Activated naive CD8-positive, alpha-beta T cell treated with anti-CD3 and anti-CD28 coated beads, Interleukin-2, amount 10 ng/mL, durations not matched to agents 7 days and 5 days (primary cell): ENCODE data around the gene VPS52. TPM values are rescaled to one million over a fixed set of nuclear protein-coding genes. Genes with fewer than 3 reads are reported as not detected.
"Not testable (repeated sequence)": the region's sequence is repeated elsewhere in the genome, so short reads cannot be mapped to it uniquely, and the experiment has no call there.

ENCODE experiments used
- ATAC-seq: fragments of 150-1000 bp; cut with Tn5 transposase; one replicate; pipeline ENCODE4 v1.10.0; 2021; ENCODE audit warnings: low read depth, moderate library complexity
- POLR2A ChIA-PET: fragments of 350-600 bp; sonication (Branson Sonifier 250); formaldehyde crosslinking; loops from one replicate; lab custom pipeline; 2021; ENCODE audit warnings: antibody characterized with exemption; lab: Charles Lee
- DNase-seq: peaks from one replicate; pipeline ENCODE4 v3.0.0; 2021
- H3K27ac Mint-ChIP-seq: one replicate; pipeline ENCODE4 v1.8.0; 2022; ENCODE audit warnings: mild to moderate bottlenecking, mixed read lengths
- H3K27me3 Mint-ChIP-seq: one replicate; pipeline ENCODE4 v1.8.0; 2022; ENCODE audit warnings: mild to moderate bottlenecking, moderate library complexity, mixed read lengths
- H3K36me3 Mint-ChIP-seq: one replicate; pipeline ENCODE4 v1.8.0; 2021; ENCODE audit warnings: mild to moderate bottlenecking, mixed read lengths
- H3K4me1 Mint-ChIP-seq: one replicate; pipeline ENCODE4 v1.8.0; 2021; ENCODE audit warnings: mixed read lengths
- H3K4me3 Mint-ChIP-seq: one replicate; pipeline ENCODE4 v1.8.0; 2022; ENCODE audit warnings: mild to moderate bottlenecking, moderate library complexity, mixed read lengths
- H3K9me3 Mint-ChIP-seq: one replicate; pipeline ENCODE4 v1.8.0; 2021; ENCODE audit warnings: mixed read lengths
- total RNA-seq, 2 experiments: library from RNA; stranded (reverse); gene quantifications; one replicate each; pipeline ENCODE4 v1.2.3, GENCODE V29; 2021

The VPS52 gene
- total RNA-seq, 2 experiments from 2014 or later, result 72.3 to 76.0 TPM

DNA sequence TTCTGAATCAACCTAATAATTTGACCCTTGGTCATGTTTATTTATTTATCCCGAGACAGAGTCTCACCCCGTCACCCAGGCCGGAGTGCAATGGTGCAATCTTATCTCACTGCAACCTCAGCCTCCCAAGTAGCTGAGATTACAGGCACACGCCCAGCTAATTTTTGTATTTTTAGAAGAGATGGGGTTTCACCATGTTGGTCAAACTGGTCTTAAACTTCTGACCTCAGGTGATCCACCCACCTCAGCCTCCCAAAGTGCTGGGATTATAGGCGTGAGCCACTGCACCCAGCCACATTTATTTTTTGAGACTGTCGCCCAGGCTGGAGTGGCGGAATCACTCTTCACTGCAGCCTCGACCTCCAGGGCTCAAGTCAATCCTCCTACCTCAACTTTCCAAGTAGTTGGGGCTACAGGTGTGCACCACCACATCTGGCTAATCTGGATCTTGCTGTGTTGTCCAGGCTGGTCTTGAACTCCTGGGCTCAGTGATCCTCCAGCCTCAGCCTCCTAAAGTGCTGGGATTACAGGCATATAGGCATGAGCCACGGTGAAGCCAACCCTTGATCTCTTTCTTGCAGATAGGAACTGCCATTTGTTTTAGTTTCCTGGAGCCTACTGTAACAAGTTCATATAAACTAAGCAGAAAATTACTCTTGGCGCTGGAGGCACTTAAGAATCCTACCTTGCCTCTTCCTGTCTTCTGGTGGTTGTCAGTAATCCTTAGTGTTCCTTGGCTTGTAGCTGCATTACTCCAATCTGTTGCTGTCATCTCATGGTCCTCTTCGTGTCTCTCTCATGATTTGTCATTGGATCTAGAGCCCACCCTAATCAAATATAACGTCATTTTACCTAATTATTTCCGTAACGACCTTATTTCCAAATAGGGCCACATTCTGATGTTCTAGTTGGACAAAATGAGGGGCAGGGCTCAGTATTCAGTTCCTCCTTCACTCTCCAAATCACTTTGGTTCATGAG, 2.5 kb upstream of the VPS52 start:
- POLR2A ChIA-PET, result interaction anchor here (0.6 kb wide), 1 partner anchor 131 kb away, joined by 4 read pairs; no protein-coding TSS in a partner anchor
- peaks cover 50% of the 10 kb centered on the region for H3K4me1 Mint-ChIP-seq
- peaks cover 48% of the 10 kb centered on the region for H3K36me3 Mint-ChIP-seq
- DNase-seq, result no peak
- no peaks in the 10 kb centered on the region for H3K9me3 Mint-ChIP-seq
- no peaks in the 10 kb centered on the region for H3K27me3 Mint-ChIP-seq
- H3K4me3 Mint-ChIP-seq, result peak overlapping the region; percentile 94
- H3K27ac Mint-ChIP-seq, result peak overlapping the region; percentile 99
- no peak for ATAC-seq

DNA sequence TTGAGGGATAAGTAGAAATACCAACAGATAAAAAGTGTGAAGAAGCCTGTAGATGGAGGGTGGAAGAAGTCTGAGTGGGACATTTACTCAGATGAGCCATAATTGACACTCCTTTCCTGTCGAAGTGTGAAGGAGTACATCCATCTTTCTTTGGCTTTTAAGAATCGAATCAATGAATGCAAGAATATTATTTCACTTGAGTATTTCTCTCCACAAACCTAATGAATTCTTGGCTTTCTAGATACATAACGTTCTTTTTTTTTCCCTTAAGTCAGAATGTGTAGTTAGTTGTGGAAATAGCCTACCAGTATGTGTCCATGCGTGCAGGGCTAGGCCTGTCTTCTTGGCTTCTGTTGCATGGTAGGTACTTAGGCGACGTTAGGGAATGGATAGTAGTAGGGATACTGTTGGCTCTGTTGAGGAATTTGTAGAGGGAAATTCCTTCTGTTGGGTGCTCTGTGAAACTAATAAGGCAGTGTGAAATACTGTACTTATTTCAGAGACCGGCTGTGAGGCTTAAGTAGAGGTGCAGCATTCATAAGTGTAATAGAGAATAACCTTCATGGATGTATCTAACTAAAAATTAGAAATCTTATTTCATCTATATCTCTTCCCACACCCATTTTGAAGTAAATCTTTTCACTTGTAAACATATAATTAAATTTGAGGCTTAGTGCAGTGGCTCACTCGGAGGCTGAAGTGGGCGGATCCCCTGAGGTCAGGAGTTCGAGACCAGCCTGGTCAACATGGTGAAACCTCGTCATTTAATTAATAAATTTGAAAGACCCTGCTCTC, 1.6 kb upstream of the VPS52 start:
- H3K36me3 Mint-ChIP-seq, result peaks cover 52% of the 10 kb centered on the region
- no peaks in the 10 kb centered on the region for H3K9me3 Mint-ChIP-seq
- H3K4me3 Mint-ChIP-seq, result peak overlapping the region; percentile 94
- DNase-seq, result no peak
- no peak for ATAC-seq
- no peaks in the 10 kb centered on the region for H3K27me3 Mint-ChIP-seq
- H3K4me1 Mint-ChIP-seq, result peaks cover 44% of the 10 kb centered on the region
- POLR2A ChIA-PET, result interaction anchor here (0.6 to 4.3 kb wide), 5 partner anchors 16 to 306 kb away, joined by 4 to 52 read pairs (median 8); partner anchors contain the start of genes BAK1, PFDN6, PHF1 and WDR46
- H3K27ac Mint-ChIP-seq, result peak overlapping the region; percentile 99

DNA sequence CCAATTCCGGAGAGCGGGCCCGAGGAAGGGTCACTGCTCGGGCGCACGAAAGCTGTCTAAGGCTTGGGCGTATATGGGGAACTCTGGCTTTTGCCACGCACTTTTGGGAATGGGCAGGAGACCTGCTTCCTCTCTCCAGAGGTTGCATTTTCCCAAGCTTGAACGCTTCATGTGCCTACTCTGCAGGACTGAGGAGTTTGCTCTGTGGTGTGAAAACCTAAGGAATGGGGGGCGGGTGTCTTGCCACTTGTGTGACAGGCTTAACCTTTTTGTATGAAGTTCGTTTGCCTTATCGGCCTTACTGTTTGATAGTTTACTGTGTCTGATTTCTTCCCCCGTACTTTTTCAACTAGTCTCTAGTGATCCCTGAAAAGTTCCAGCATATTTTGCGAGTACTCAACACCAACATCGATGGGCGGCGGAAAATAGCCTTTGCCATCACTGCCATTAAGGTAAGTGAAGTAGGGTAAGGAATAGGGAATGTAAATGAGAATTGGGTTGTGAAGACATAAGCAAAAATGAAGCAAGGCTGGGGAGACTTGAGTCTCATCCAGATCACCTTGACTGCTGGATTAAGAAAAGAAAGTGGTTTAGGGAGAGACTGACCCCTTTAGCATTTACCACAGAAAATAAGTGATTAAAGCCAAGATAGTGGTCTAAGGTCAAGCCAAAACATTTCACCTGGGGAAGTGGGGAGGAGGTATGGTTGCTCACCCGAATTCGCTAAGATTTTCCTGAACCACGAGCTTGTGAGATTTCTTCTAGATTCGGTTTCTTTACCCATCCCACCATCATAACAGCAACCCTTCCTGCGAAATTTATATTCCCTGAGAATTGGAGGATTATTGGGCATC, 826 bp upstream of the VPS52 start:
- Mint-ChIP-seq H3K27me3 (no peaks in the 10 kb centered on the region), H3K4me1 (peaks cover 44% of the 10 kb centered on the region), H3K9me3 (no peaks in the 10 kb centered on the region), H3K4me3 (peak overlapping the region; percentile 94), H3K27ac (peak overlapping the region; percentile 99), H3K36me3 (peaks cover 57% of the 10 kb centered on the region)
- DNase-seq, result no peak
- POLR2A ChIA-PET, result interaction anchor here (0.6 to 4.3 kb wide), 24 partner anchors 9 to 1390 kb away, joined by 3 to 52 read pairs (median 6); partner anchors contain the start of genes BAK1, CUTA, HSD17B8 and PFDN6
- peak; percentile 6 for ATAC-seq

DNA sequence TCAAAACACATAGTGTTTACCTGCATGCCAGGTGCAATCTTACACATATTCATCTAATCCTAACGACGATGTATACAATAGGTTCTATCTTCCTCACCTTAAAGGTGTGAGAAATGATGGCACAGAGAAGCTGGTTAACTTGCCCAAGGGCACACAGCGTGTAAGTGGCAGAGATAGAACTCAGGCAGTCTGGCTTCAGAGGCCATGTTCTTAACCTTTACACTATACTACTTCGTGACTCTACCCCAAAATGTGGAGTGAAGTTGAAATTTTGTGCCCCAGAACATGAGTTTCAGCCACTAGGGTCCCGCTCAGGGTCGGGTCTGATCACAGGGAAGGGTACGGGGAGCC, 584 bp downstream of the VPS52 start:
- ATAC-seq, result peak; percentile 14
- Mint-ChIP-seq H3K4me1 (peaks cover 37% of the 10 kb centered on the region), H3K4me3 (peak overlapping the region; percentile 94), H3K27me3 (no peaks in the 10 kb centered on the region), H3K36me3 (peaks cover 53% of the 10 kb centered on the region), H3K9me3 (no peaks in the 10 kb centered on the region), H3K27ac (peak overlapping the region; percentile 99)
- no peak for DNase-seq
- POLR2A ChIA-PET, result interaction anchor here (0.7 to 4.3 kb wide), 20 partner anchors 10 to 1076 kb away, joined by 3 to 52 read pairs (median 6); partner anchors contain the start of genes CUTA, HSD17B8, PFDN6 and PHF1

DNA sequence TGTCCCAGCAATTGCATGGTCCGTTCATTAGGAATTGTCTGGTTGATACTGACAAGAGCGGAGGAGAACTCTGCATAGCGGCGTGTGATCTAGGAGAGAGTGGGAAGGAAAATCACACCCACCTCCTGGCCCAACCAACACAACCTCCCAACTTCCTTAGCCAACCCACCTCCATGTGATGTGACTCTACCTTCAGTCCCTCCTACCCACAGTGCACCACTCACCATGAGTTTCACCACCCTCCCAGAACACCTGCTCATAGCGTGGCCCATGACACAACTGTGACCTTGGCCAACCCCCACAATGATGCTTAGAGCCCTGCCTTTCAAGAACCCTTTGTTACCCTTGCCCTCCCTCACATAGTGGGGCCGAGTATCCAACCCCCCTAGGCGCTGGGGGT, 7.7 kb downstream of the VPS52 start:
- no peak overlapping the region for H3K4me3 Mint-ChIP-seq
- H3K4me1 Mint-ChIP-seq, result peaks cover 12% of the 10 kb centered on the region
- POLR2A ChIA-PET, result interaction anchor here (1.0 to 1.2 kb wide), 2 partner anchors 8 to 45 kb away, joined by 3 read pairs; partner anchors contain the start of genes RPS18 and VPS52
- H3K36me3 Mint-ChIP-seq, result peaks cover 38% of the 10 kb centered on the region
- H3K27me3 Mint-ChIP-seq, result no peaks in the 10 kb centered on the region
- H3K9me3 Mint-ChIP-seq, result no peaks in the 10 kb centered on the region
- no peak for ATAC-seq
- no peak for DNase-seq
- H3K27ac Mint-ChIP-seq, result no peak overlapping the region

DNA sequence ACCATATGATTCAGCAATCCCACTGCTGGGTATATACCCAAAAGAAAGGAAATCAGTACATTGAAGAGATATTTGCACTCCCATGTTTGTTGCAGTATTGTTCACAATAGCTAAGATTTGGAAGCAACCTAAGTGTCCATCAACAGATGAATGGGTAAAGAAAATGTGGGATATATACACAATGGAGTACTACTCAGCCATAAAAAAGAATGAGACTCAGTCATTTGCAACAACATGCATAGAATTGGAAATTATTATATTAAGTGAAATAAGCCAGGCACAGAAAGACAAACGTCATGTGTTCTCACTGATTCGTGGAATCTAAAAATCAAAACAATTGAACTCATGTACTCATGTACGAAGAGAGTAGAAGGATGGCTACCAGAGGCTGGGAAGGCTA, 9.2 kb downstream of the VPS52 start:
- H3K9me3 Mint-ChIP-seq, H3K27ac Mint-ChIP-seq, H3K4me3 Mint-ChIP-seq, H3K27me3 Mint-ChIP-seq, ATAC-seq, POLR2A ChIA-PET, DNase-seq: not testable (repeated sequence)
- Mint-ChIP-seq H3K4me1 (peaks cover 12% of the 10 kb centered on the region), H3K36me3 (peaks cover 32% of the 10 kb centered on the region)

DNA sequence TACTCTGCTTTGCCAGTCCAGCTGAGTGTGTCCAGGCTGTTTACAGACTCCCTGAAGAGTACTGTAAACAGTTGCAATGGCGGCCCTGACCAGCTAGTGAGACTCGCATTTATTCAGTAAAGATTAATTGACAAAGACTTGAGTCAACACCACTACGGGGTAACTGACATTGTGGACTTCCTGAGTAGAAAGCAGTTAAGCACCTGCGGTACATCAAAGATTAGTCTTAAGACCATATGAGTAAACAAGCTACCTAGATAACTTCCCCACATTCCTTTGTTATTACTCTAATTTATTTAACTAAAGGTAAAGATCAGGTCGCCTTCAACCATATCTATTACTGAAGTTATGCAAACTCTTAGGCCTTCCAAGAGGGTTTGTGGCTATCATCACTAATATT, 12.6 kb downstream of the VPS52 start:
- Mint-ChIP-seq H3K27me3 (no peaks in the 10 kb centered on the region), H3K4me3 (no peak overlapping the region), H3K4me1 (peaks cover 10% of the 10 kb centered on the region), H3K27ac (no peak overlapping the region), H3K36me3 (peaks cover 26% of the 10 kb centered on the region), H3K9me3 (no peaks in the 10 kb centered on the region)
- ATAC-seq, result no peak
- POLR2A ChIA-PET, result interaction anchor here (0.6 to 4.1 kb wide), 3 partner anchors 9 to 43 kb away, joined by 6 to 16 read pairs (median 15); partner anchors contain the start of genes RPS18 and VPS52
- no peak for DNase-seq

DNA sequence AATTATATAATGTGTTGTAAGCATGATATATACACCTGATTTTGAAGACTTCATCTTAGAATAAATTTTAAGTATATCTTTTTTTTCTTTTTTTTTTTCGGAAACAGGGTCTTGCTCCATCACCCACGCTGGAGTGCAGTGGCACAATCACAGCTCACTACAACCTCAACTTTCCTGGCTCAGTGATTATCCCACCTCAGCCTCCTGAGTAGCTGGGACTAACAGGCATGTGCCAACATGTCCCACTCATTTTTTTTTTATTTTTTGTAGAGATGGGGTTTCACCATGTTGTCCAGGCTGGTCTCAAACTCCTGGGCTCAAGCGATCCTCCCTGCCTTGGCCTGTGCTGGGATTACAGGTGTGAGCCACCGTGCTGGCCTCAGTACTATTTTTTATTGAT, 17.1 kb downstream of the VPS52 start:
- peaks cover 20% of the 10 kb centered on the region for H3K36me3 Mint-ChIP-seq
- peaks cover 18% of the 10 kb centered on the region for H3K4me1 Mint-ChIP-seq
- DNase-seq, result no peak
- no peaks in the 10 kb centered on the region for H3K9me3 Mint-ChIP-seq
- POLR2A ChIA-PET, result interaction anchor here (0.6 to 0.9 kb wide), 4 partner anchors 18 to 1410 kb away, joined by 3 read pairs; partner anchors contain the start of gene RING1
- H3K27ac Mint-ChIP-seq, result no peak overlapping the region
- H3K4me3 Mint-ChIP-seq, result no peak overlapping the region
- no peaks in the 10 kb centered on the region for H3K27me3 Mint-ChIP-seq
- ATAC-seq, result no peak

DNA sequence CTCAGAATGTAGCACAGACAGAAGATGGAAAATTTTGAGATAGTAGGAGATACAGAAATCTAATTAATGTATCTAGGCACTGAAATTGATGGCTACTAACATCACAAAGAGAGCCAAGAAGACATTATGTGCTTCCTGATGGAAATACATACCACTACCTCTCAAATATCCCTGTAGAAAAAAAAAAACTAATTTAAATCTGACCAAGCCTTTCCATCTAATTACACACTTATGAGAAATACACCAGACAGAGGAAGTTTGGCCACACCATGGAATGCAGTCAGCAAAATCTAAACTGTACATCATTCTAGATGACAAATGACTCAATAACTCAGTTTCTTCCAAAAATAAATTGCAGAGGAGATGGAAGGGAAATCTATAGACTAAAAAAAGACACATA, 18.9 kb downstream of the VPS52 start:
- H3K36me3 Mint-ChIP-seq, result peaks cover 15% of the 10 kb centered on the region
- ATAC-seq, result no peak
- H3K27ac Mint-ChIP-seq, result no peak overlapping the region
- no peaks in the 10 kb centered on the region for H3K9me3 Mint-ChIP-seq
- POLR2A ChIA-PET, result interaction anchor here (1.5 kb wide), 1 partner anchor 44 kb away, joined by 3 read pairs; the partner anchor contains the start of gene RING1
- peaks cover 26% of the 10 kb centered on the region for H3K4me1 Mint-ChIP-seq
- no peak for DNase-seq
- H3K27me3 Mint-ChIP-seq, result no peaks in the 10 kb centered on the region
- no peak overlapping the region for H3K4me3 Mint-ChIP-seq

DNA sequence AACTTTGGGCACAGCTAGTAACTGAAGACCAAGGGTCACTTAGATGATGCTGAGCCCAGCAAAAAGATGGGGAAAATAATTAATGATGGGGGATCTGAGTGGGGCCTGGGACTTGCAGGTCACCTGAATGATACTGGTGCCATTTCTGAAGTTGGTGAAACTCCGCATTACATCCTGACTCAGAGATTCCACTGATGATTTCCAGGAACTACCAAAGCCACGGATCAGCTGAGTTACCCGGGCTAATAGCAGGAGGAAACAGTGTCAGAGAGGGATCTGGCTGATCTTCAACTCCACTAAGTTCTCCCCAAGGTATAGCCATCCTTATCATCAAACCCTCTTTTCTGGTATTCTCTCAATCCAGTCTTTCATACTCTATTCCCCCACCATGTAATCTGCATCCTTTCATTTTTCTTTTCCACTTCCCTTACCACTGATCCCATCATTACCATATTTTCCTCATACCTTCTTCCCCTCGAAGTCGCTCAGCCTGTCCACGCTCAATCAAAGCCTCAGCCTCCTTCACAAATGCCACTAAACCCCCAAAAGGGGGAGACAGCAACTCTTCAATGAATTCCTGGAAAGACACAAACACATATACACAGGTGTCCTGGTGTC, 20.2 kb downstream of the VPS52 start:
- H3K36me3 Mint-ChIP-seq, result peaks cover 14% of the 10 kb centered on the region
- POLR2A ChIA-PET, result interaction anchor here (0.7 to 4.1 kb wide), 5 partner anchors 9 to 141 kb away, joined by 3 to 39 read pairs (median 15); partner anchors contain the start of genes B3GALT4, RING1, RPS18 and VPS52

DNA sequence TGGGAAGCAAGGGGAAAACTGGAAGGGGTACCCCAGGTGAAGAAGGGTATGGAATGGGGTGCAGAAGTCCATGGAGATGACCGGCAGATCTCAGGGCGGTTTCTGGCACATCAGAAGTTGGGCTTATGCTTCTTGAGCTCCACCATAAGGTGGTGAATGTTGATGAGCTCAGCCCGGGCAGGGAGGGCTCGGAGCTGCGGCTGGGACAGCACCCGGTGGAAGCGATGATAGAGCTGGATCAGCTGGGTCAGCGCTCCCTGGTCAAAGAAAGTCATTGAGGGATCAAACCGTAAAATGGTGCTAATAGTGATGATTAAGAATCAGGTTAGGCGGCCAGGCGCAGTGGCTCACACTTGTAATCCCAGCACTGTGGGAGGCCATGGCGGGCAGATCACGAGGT, 20.9 kb downstream of the VPS52 start:
- Mint-ChIP-seq H3K9me3 (no peaks in the 10 kb centered on the region), H3K27me3 (peaks cover 6% of the 10 kb centered on the region), H3K27ac (peak overlapping the region; percentile 91), H3K36me3 (peaks cover 14% of the 10 kb centered on the region), H3K4me3 (peak overlapping the region; percentile 87), H3K4me1 (peaks cover 26% of the 10 kb centered on the region)
- ATAC-seq (no peak), DNase-seq (no peak)
- POLR2A ChIA-PET, result interaction anchor here (0.6 to 4.1 kb wide), 6 partner anchors 9 to 199 kb away, joined by 3 to 39 read pairs (median 20); partner anchors contain the start of genes B3GALT4, HSD17B8, RING1 and RPS18

More for the DNA sequence above, 20.2 kb downstream of the VPS52 start:
- H3K27me3 Mint-ChIP-seq, result peaks cover 2% of the 10 kb centered on the region
- peaks cover 26% of the 10 kb centered on the region for H3K4me1 Mint-ChIP-seq
- DNase-seq (no peak), ATAC-seq (no peak)
- H3K27ac Mint-ChIP-seq, result no peak overlapping the region
- no peaks in the 10 kb centered on the region for H3K9me3 Mint-ChIP-seq
- peak overlapping the region; percentile 32 for H3K4me3 Mint-ChIP-seq
